Measurements from ENCODE around the gene KDM6A. TPM values are rescaled to one million over a fixed set of nuclear protein-coding genes. Genes with fewer than 3 reads are reported as not detected.

KDM6A gene
- total RNA-seq, 1 experiment from 2014 or later: 42.8 TPM

GRCh38 chrX:44903830-44904530 lies 31.0 kb downstream of the KDM6A start:
- no peak for DNase-seq
- intact Hi-C loops (cut with micrococcal nuclease; ENCODE audit: unreplicated experiment): loop anchor here (1.0 kb wide), 1 partner anchor 8 kb away; no protein-coding TSS in a partner anchor
- H3K4me3 Mint-ChIP-seq (ENCODE audit: low read depth, unreplicated experiment): peak overlapping the region; percentile 24
- H3K36me3 Mint-ChIP-seq (ENCODE audit: insufficient read depth, unreplicated experiment): peaks cover 4% of the 10 kb centered on the region
- no peak for TF ChIP-seq CTCF (IDR thresholded peaks at IDR 0.05; ENCODE audit: unreplicated experiment)
- BruUV-seq (replicated peaks): no TSS peak
- no peaks in the 10 kb centered on the region for H3K9me3 Mint-ChIP-seq (ENCODE audit: low read depth, unreplicated experiment)
- CTCF ChIA-PET: interaction anchor here (1.6 kb wide), 1 partner anchor 10 kb away, joined by 4 read pairs; no protein-coding TSS in a partner anchor
- peak overlapping the region; percentile 56 for H3K27ac Mint-ChIP-seq (ENCODE audit: unreplicated experiment)
- no peaks in the 10 kb centered on the region for H3K27me3 Mint-ChIP-seq (ENCODE audit: unreplicated experiment)
- peaks cover 62% of the 10 kb centered on the region for H3K4me1 Mint-ChIP-seq (ENCODE audit: low read depth, unreplicated experiment)

GRCh38 chrX:44904542-44905115 lies 31.6 kb downstream of the KDM6A start:
- intact Hi-C loops (cut with micrococcal nuclease; ENCODE audit: unreplicated experiment): no loop called here
- TF ChIP-seq CTCF (IDR thresholded peaks at IDR 0.05; ENCODE audit: unreplicated experiment): no peak
- H3K27me3 Mint-ChIP-seq (ENCODE audit: unreplicated experiment): no peaks in the 10 kb centered on the region
- CTCF ChIA-PET: interaction anchor here (0.5 to 1.6 kb wide), 2 partner anchors 9 to 34 kb away, joined by 4 read pairs; no protein-coding TSS in a partner anchor
- DNase-seq: no peak
- BruUV-seq (replicated peaks): no TSS peak
- H3K36me3 Mint-ChIP-seq (ENCODE audit: insufficient read depth, unreplicated experiment): peaks cover 4% of the 10 kb centered on the region
- H3K4me3 Mint-ChIP-seq (ENCODE audit: low read depth, unreplicated experiment): peak overlapping the region; percentile 24
- H3K9me3 Mint-ChIP-seq (ENCODE audit: low read depth, unreplicated experiment): no peaks in the 10 kb centered on the region
- H3K27ac Mint-ChIP-seq (ENCODE audit: unreplicated experiment): peak overlapping the region; percentile 56
- H3K4me1 Mint-ChIP-seq (ENCODE audit: low read depth, unreplicated experiment): peaks cover 55% of the 10 kb centered on the region

- BruUV-seq (replicated peaks): no TSS peak
- DNase-seq: no peak
- Mint-ChIP-seq H3K27ac (ENCODE audit: unreplicated experiment) (no peak overlapping the region), H3K4me1 (ENCODE audit: low read depth, unreplicated experiment) (peaks cover 51% of the 10 kb centered on the region), H3K4me3 (ENCODE audit: low read depth, unreplicated experiment) (no peak overlapping the region), H3K9me3 (ENCODE audit: low read depth, unreplicated experiment) (no peaks in the 10 kb centered on the region), H3K36me3 (ENCODE audit: insufficient read depth, unreplicated experiment) (peaks cover 4% of the 10 kb centered on the region), H3K27me3 (ENCODE audit: unreplicated experiment) (no peaks in the 10 kb centered on the region)
- no peak for TF ChIP-seq CTCF (IDR thresholded peaks at IDR 0.05; ENCODE audit: unreplicated experiment)
- intact Hi-C loops (cut with micrococcal nuclease; ENCODE audit: unreplicated experiment): no loop called here
- CTCF ChIA-PET: no interaction called here
Observed at GRCh38 chrX:44906041-44906440, 33.1 kb downstream of the KDM6A start.

- CTCF ChIA-PET: no interaction called here
- Mint-ChIP-seq H3K27ac (ENCODE audit: unreplicated experiment) (no peak overlapping the region), H3K9me3 (ENCODE audit: low read depth, unreplicated experiment) (no peaks in the 10 kb centered on the region), H3K27me3 (ENCODE audit: unreplicated experiment) (no peaks in the 10 kb centered on the region), H3K36me3 (ENCODE audit: insufficient read depth, unreplicated experiment) (peaks cover 4% of the 10 kb centered on the region), H3K4me3 (ENCODE audit: low read depth, unreplicated experiment) (no peak overlapping the region), H3K4me1 (ENCODE audit: low read depth, unreplicated experiment) (peaks cover 51% of the 10 kb centered on the region)
- intact Hi-C loops (cut with micrococcal nuclease; ENCODE audit: unreplicated experiment): no loop called here
- DNase-seq: no peak
- TF ChIP-seq CTCF (IDR thresholded peaks at IDR 0.05; ENCODE audit: unreplicated experiment): no peak
- no TSS peak for BruUV-seq (replicated peaks)
Observed at GRCh38 chrX:44906542-44906941, 33.6 kb downstream of the KDM6A start.
